HCT116 (cell line): ENCODE measurements around the gene ZNF182. TPM values are rescaled to one million over a fixed set of nuclear protein-coding genes. Genes with fewer than 3 reads are reported as not detected.
"Not testable (repeated sequence)": the region's sequence is repeated elsewhere in the genome, so short reads cannot be mapped to it uniquely, and the experiment has no call there.

Source experiments
- ATAC-seq: fragments of 200-7000 bp; cut with Tn5 transposase; 2 replicates; pipeline ENCODE4 v1.9.1; 2020; ENCODE audit warnings: mild to moderate bottlenecking, moderate library complexity
- BruUV-seq: library from RNA; stranded (reverse); fragments of 400-500 nt; replicated peaks from 2 replicates; lab custom pipeline; 2021; lab: Mats Ljungman, UMichigan
- CTCF ChIA-PET: fragments of 300-600 bp; sonication (Branson Sonifier 250); formaldehyde crosslinking; loops from one replicate; lab custom pipeline; 2021; ENCODE audit warnings: antibody characterized with exemption; lab: Charles Lee
- POLR2A ChIA-PET: fragments of 300-600, 350-600 bp; sonication (Branson Sonifier 250); formaldehyde crosslinking; loops from one replicate; lab custom pipeline; 2021; ENCODE audit warnings: antibody characterized with exemption; lab: Charles Lee
- RAD21 ChIA-PET, 2 experiments: fragments of 300-600 bp; sonication (Branson Sonifier 250); formaldehyde crosslinking; loops; one replicate each; lab custom pipeline; 2023; ENCODE audit warnings: low total read pairs in 2 of 2; ENCODE audit not compliant: uncharacterized antibody in 2 of 2, unreplicated experiment in 2 of 2, low non-redundant PET in 1 of 2; lab: Charles Lee
- DNase-seq: peaks from one replicate; pipeline ENCODE4 v3.0.0-alpha.2; 2010; ENCODE audit warnings: low read depth, low spot score
- H2AFZ ChIP-seq: fragments of 200-600 bp; shearing (Covaris generic), sonication (generic); 2 replicates; pipeline ENCODE4 v1.6.1; 2017; ENCODE audit warnings: low read depth, mixed run types, mixed read lengths, antibody characterized with exemption, low read length; ENCODE audit not compliant: poor library complexity, severe bottlenecking
- H3K27ac ChIP-seq: 2 replicates; pipeline ENCODE4 v1.5.1; 2012; ENCODE audit warnings: low read depth, low read length
- H3K27me3 ChIP-seq: fragments of 200-600 bp; sonication (generic); 2 replicates; pipeline ENCODE4 v1.6.1; 2016; ENCODE audit warnings: mixed run types, low read length, mixed read lengths; ENCODE audit not compliant: insufficient read depth
- H3K36me3 ChIP-seq, 2 experiments: fragments of 200-500 bp in 1 of 2; fragments of 200-600 bp in 1 of 2; sonication (Bioruptor generic) in 1 of 2; sonication (generic) in 1 of 2; 2 replicates each; pipeline versions ENCODE4 v1.5.1 to v1.6.1; 2014 to 2016; ENCODE audit warnings: low read length in 2 of 2, inconsistent platforms in 1 of 2, mixed read lengths in 1 of 2, mixed run types in 1 of 2; ENCODE audit not compliant: insufficient read depth in 2 of 2, control insufficient read depth in 1 of 2
- H3K4me1 ChIP-seq, 2 experiments: fragments of 200-600 bp in 1 of 2; sonication (generic) in 1 of 2; 2 replicates each; pipeline versions ENCODE4 v1.5.1 to v1.6.1; 2012 to 2017; ENCODE audit warnings: low read length in 2 of 2, inconsistent platforms in 1 of 2, mild to moderate bottlenecking in 1 of 2, mixed read lengths in 1 of 2, mixed run types in 1 of 2, moderate library complexity in 1 of 2; ENCODE audit not compliant: insufficient read depth in 2 of 2, control insufficient read depth in 1 of 2
- H3K4me2 ChIP-seq: fragments of 200-600 bp; sonication (generic); 2 replicates; pipeline ENCODE4 v1.6.1; 2017; ENCODE audit warnings: mixed run types, low read length, mixed read lengths
- H3K4me3 ChIP-seq, 2 experiments: fragments of 200-600 bp in 1 of 2; sonication (generic) in 1 of 2; replicated peaks in 1 of 2; 2 replicates each; pipeline ENCODE4 v1.5.1; 2011 to 2016; ENCODE audit warnings: low read length in 2 of 2, control low read depth in 1 of 2, low read depth in 1 of 2, mild to moderate bottlenecking in 1 of 2, mixed read lengths in 1 of 2, mixed run types in 1 of 2
- H3K79me2 ChIP-seq: fragments of 200-600 bp; sonication (generic); 2 replicates; pipeline ENCODE4 v1.6.1; 2017; ENCODE audit warnings: mild to moderate bottlenecking, mixed run types, low read length, moderate library complexity, mixed read lengths; ENCODE audit not compliant: insufficient read depth
- H3K9ac ChIP-seq: fragments of 200-600 bp; sonication (generic); 2 replicates; pipeline ENCODE4 v1.6.1; 2016; ENCODE audit warnings: low read length, mixed read lengths
- H3K9me2 ChIP-seq: fragments of 200-600 bp; sonication (generic), shearing (Covaris generic); 2 replicates; pipeline ENCODE4 v1.6.1; 2017; ENCODE audit warnings: mixed run types, mild to moderate bottlenecking, moderate library complexity; ENCODE audit not compliant: insufficient read depth
- H3K9me3 ChIP-seq, 2 experiments: fragments of 200-500 bp in 1 of 2; fragments of 200-600 bp in 1 of 2; sonication (Bioruptor generic) in 1 of 2; sonication (generic) in 1 of 2; 2 replicates each; pipeline ENCODE4 v1.6.1; 2014 to 2017; ENCODE audit warnings: low read length in 2 of 2, mixed read lengths in 2 of 2, inconsistent platforms in 1 of 2, low read depth in 1 of 2, mild to moderate bottlenecking in 1 of 2, mixed run types in 1 of 2, moderate library complexity in 1 of 2; ENCODE audit not compliant: control insufficient read depth in 1 of 2, insufficient read depth in 1 of 2
- H4K20me1 ChIP-seq: fragments of 200-600 bp; sonication (generic), shearing (Covaris generic); 2 replicates; pipeline ENCODE4 v1.6.1; 2017; ENCODE audit warnings: mixed run types, mild to moderate bottlenecking, moderate library complexity; ENCODE audit not compliant: insufficient read depth
- TCF7L2 ChIP-seq: IDR thresholded peaks from 2 replicates; pipeline ENCODE4 v1.7.0; 2011; ENCODE audit warnings: borderline replicate concordance, inconsistent platforms; ENCODE audit not compliant: insufficient read depth, insufficient read length; ENCODE audit errors: extremely low read depth
- ZBTB33 ChIP-seq: IDR thresholded peaks from 2 replicates; pipeline ENCODE4 v1.6.1; 2011; ENCODE audit warnings: mild to moderate bottlenecking, low read length, moderate library complexity; ENCODE audit not compliant: insufficient replicate concordance; ENCODE audit errors: extremely low read depth
- ZNF274 ChIP-seq: fragments of 200-500 bp; sonication (Bioruptor generic); IDR thresholded peaks from 2 replicates; pipeline ENCODE4 v1.6.1; 2014; ENCODE audit warnings: mild to moderate bottlenecking, low read depth, low read length, inconsistent platforms
- intact Hi-C: fragments of 100-400 bp; cut with micrococcal nuclease; formaldehyde crosslinking; loops from 2 replicates; pipeline ENCODE4 v1.10.0; 2022
- total RNA-seq: library from RNA; stranded (reverse); gene quantifications from one replicate; pipeline ENCODE4 v1.2.1, GENCODE V29; 2021; ENCODE audit not compliant: unreplicated experiment

The ZNF182 gene
- total RNA-seq, 1 experiment from 2014 or later = 5.1 TPM

GRCh38 chrX:48021026-48021900 is 17.5 kb upstream of the ZNF182 start:
- Histone ChIP-seq H3K36me3 (no peaks in the 10 kb centered on the region), H2AFZ (no peak overlapping the region), H3K27me3 (no peaks in the 10 kb centered on the region), H3K9me2 (no peaks in the 10 kb centered on the region), H3K27ac (no peak overlapping the region), H3K4me3 (no peak overlapping the region), H3K79me2 (no peaks in the 10 kb centered on the region), H3K9ac (no peak overlapping the region), H4K20me1 (no peaks in the 10 kb centered on the region), H3K4me2 (no peak overlapping the region), H3K9me3 (no peaks in the 10 kb centered on the region), H3K4me1 (no peaks in the 10 kb centered on the region)
- DNase-seq = no peak
- no peak for TF ChIP-seq ZNF274
- no peak for TF ChIP-seq ZBTB33
- TF ChIP-seq TCF7L2 = no peak
- ChIA-PET RAD21 (no interaction called here), POLR2A (no interaction called here), CTCF (no interaction called here)
- intact Hi-C loops = no loop called here
- BruUV-seq = no TSS peak
- ATAC-seq = no peak

GRCh38 chrX:48020472-48020871 is 16.7 kb upstream of the ZNF182 start:
- H3K36me3 ChIP-seq, H3K9ac ChIP-seq, H3K79me2 ChIP-seq, H3K4me1 ChIP-seq, H3K9me3 ChIP-seq, H3K4me3 ChIP-seq, RAD21 ChIA-PET, H3K9me2 ChIP-seq, H4K20me1 ChIP-seq, BruUV-seq, CTCF ChIA-PET, ATAC-seq, DNase-seq, POLR2A ChIA-PET, H3K4me2 ChIP-seq, H3K27me3 ChIP-seq, H2AFZ ChIP-seq, H3K27ac ChIP-seq, intact Hi-C loops: not testable (repeated sequence)

- H3K4me2 ChIP-seq, intact Hi-C loops, DNase-seq, H3K9ac ChIP-seq, H3K9me3 ChIP-seq, CTCF ChIA-PET, POLR2A ChIA-PET, RAD21 ChIA-PET, H4K20me1 ChIP-seq, H3K4me1 ChIP-seq, H3K27me3 ChIP-seq, H3K4me3 ChIP-seq, BruUV-seq, H3K27ac ChIP-seq, H3K9me2 ChIP-seq, H2AFZ ChIP-seq, ATAC-seq, H3K36me3 ChIP-seq, H3K79me2 ChIP-seq: not testable (repeated sequence)
These were observed 16.1 kb upstream of the ZNF182 start for GRCh38 chrX:48019892-48020291.
